Measurements from ENCODE around the gene MAML3. TPM values are rescaled to one million over a fixed set of nuclear protein-coding genes. Genes with fewer than 3 reads are reported as not detected.

The MAML3 gene
- total RNA-seq, 2 experiments from 2014 or later: 2.0 to 2.4 TPM

GRCh38 chr4:140097572-140097971 is 56.4 kb downstream of the MAML3 start:
- no peaks in the 10 kb centered on the region for H3K27me3 Mint-ChIP-seq

DNA sequence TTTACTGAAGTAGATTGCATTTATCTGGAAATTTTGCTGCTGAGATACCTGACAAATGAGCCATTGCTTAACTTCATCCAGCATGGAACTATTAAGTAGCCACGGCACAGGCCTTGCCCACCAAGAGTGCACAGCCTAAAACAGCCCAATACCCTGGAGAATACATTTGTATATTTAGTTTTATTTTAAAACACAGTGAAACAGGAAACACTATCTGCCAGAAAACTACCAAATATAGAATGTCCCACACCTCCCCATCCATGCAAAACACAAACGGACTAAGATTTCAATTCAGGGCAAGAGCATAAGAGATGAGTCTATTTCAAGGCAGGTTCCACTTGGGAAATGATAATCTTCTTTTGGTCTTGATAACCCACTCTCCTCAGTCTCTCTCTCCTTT is 57.1 kb downstream of the MAML3 start:
- peaks cover 82% of the 10 kb centered on the region for H3K4me1 Mint-ChIP-seq (ENCODE audit: low read depth)
- peak overlapping the region; percentile 79 for H3K4me3 Mint-ChIP-seq
- intact Hi-C loops (cut with micrococcal nuclease): loop anchor here (2.0 kb wide), 1 partner anchor 54 kb away; no protein-coding TSS in a partner anchor
- no peak for TF ChIP-seq CTCF (IDR thresholded peaks at IDR 0.05)
- CTCF ChIA-PET: interaction anchor here (1.0 to 1.5 kb wide), 5 partner anchors 19 to 153 kb away, joined by 4 to 6 read pairs (median 4); no protein-coding TSS in a partner anchor
- POLR2A ChIA-PET: interaction anchor here (0.9 to 4.1 kb wide), 3 partner anchors 26 to 56 kb away, joined by 3 to 25 read pairs (median 6); no protein-coding TSS in a partner anchor
- H3K9me3 Mint-ChIP-seq: no peaks in the 10 kb centered on the region
- no peaks in the 10 kb centered on the region for H3K36me3 Mint-ChIP-seq (ENCODE audit: low read depth)
- DNase-seq (no peak), ATAC-seq (no peak)
- H3K27me3 Mint-ChIP-seq: no peaks in the 10 kb centered on the region
- H3K27ac Mint-ChIP-seq: peak overlapping the region; percentile 98

More at GRCh38 chr4:140097572-140097971, 56.4 kb downstream of the MAML3 start:
- POLR2A ChIA-PET: interaction anchor here (0.9 to 1.6 kb wide), 4 partner anchors 11 to 56 kb away, joined by 3 to 6 read pairs (median 3); no protein-coding TSS in a partner anchor
- CTCF ChIA-PET: interaction anchor here (0.7 to 1.5 kb wide), 9 partner anchors 9 to 152 kb away, joined by 3 to 6 read pairs (median 4); no protein-coding TSS in a partner anchor
- no peaks in the 10 kb centered on the region for H3K36me3 Mint-ChIP-seq (ENCODE audit: low read depth)
- DNase-seq (no peak), ATAC-seq (no peak)
- no peak overlapping the region for H3K27ac Mint-ChIP-seq
- peaks cover 79% of the 10 kb centered on the region for H3K4me1 Mint-ChIP-seq (ENCODE audit: low read depth)
- intact Hi-C loops (cut with micrococcal nuclease): loop anchor here (2.0 kb wide), 1 partner anchor 53 kb away; no protein-coding TSS in a partner anchor
- no peak for TF ChIP-seq CTCF (IDR thresholded peaks at IDR 0.05)
- no peaks in the 10 kb centered on the region for H3K9me3 Mint-ChIP-seq
- H3K4me3 Mint-ChIP-seq: no peak overlapping the region

DNA sequence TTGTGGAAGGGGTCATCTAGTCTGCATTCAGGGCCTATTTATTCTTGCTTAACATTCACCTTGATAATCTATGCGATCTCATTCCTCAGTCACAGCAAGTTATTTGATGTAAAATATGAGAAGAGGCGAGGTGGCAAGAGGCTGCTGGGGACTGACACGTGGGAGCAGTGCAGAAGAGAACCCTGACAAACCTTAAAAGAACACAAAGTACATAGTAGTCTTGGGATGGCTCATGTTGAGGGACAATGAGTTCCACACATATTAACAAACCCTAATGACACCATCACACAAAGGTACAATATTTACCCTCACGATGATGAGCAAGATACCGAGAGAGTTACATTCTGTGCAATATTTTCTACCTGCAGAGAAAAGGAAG is 57.5 kb downstream of the MAML3 start:
- H3K27ac Mint-ChIP-seq: peak overlapping the region; percentile 98
- peak; percentile 39 for DNase-seq
- POLR2A ChIA-PET: interaction anchor here (1.2 to 4.1 kb wide), 6 partner anchors 8 to 60 kb away, joined by 3 to 25 read pairs (median 6); partner anchors contain the start of gene MAML3

DNA sequence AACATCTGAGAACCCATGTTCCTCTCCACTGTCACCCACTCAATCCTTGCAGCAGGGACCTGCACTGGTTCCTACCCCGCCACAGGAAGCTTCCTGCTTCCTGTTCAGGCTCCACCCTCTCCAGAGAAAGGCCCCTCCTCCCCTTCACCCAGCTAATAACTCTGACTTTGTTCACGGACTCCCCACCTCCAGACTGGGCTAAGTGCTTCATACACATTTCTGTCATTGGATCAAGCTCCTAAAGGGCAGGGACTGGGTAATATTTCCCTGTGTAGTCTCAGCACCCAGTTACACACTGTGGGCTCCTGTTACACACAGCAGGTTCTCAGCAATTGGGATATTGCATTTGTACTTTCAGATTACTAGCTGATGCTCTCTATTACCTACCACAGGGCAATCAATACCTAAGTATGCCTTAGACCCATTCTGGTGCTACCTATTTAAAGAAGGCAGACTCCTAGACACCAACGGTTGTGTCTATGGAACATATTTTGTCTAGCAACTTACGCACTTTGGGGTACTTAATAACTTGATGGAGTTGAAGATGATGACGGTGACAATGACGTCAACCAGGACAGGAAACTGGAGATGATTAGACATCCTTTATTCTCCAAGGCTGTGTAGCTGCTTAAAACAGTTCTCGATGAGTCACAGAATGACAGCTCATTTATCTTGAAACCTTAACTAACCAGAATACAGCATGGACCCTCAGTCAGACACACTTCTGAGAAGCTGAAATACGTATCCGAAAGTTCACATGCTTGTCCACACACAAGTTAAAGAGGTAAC is 58.1 kb downstream of the MAML3 start:
- H3K4me1 Mint-ChIP-seq (ENCODE audit: low read depth): peaks cover 89% of the 10 kb centered on the region
- H3K27ac Mint-ChIP-seq: peak overlapping the region; percentile 98
- no peaks in the 10 kb centered on the region for H3K27me3 Mint-ChIP-seq
- ChIA-PET CTCF (interaction anchor here (0.6 to 1.7 kb wide), 9 partner anchors 9 to 158 kb away, joined by 3 to 5 read pairs (median 3); no protein-coding TSS in a partner anchor), POLR2A (interaction anchor here (0.5 to 4.1 kb wide), 9 partner anchors 9 to 61 kb away, joined by 3 to 25 read pairs (median 5); partner anchors contain the start of gene MAML3)
- H3K9me3 Mint-ChIP-seq: no peaks in the 10 kb centered on the region
- H3K4me3 Mint-ChIP-seq: peak overlapping the region; percentile 79
- DNase-seq (peak; percentile 91), ATAC-seq (peak; percentile 81)
- intact Hi-C loops (cut with micrococcal nuclease): loop anchor here (2.0 kb wide), 1 partner anchor 55 kb away; no protein-coding TSS in a partner anchor
- H3K36me3 Mint-ChIP-seq (ENCODE audit: low read depth): no peaks in the 10 kb centered on the region
- TF ChIP-seq CTCF (IDR thresholded peaks at IDR 0.05): no peak

More for the DNA sequence above, 57.5 kb downstream of the MAML3 start:
- peak; percentile 8 for ATAC-seq
- peak overlapping the region; percentile 79 for H3K4me3 Mint-ChIP-seq
- CTCF ChIA-PET: interaction anchor here (0.7 to 1.5 kb wide), 4 partner anchors 8 to 157 kb away, joined by 3 to 5 read pairs (median 4); no protein-coding TSS in a partner anchor
- H3K9me3 Mint-ChIP-seq: no peaks in the 10 kb centered on the region
- intact Hi-C loops (cut with micrococcal nuclease): loop anchor here (2.0 kb wide), 1 partner anchor 54 kb away; no protein-coding TSS in a partner anchor
- no peaks in the 10 kb centered on the region for H3K36me3 Mint-ChIP-seq (ENCODE audit: low read depth)
- H3K4me1 Mint-ChIP-seq (ENCODE audit: low read depth): peaks cover 85% of the 10 kb centered on the region
- no peak for TF ChIP-seq CTCF (IDR thresholded peaks at IDR 0.05)
- no peaks in the 10 kb centered on the region for H3K27me3 Mint-ChIP-seq

Measured in activated CD8-positive, alpha-beta T cell treated with anti-CD3 and anti-CD28 coated beads for 36 hours (primary cell).